Measurements from ENCODE around the gene CDSN.

DNA sequence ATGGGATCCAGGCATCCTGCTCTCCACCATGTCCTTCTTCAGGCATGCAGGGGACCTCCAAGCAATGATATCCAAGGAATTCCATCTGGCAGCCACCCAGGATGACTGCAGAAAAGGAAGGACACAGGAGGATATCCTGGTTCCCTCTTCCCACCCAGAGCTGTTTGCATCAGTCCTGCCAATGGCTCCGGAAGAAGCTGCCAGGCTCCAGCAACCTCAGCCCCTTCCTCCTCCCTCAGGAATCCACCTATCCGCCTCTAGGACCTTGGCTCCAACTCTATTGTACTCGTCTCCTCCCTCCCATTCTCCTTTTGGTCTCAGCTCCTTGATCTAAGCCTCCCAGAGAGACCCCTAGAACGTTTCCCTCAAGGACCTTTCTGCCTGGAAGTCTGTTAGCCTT lies 19.4 kb upstream of the CDSN start:
- TF ChIP-seq, protein P1, sequence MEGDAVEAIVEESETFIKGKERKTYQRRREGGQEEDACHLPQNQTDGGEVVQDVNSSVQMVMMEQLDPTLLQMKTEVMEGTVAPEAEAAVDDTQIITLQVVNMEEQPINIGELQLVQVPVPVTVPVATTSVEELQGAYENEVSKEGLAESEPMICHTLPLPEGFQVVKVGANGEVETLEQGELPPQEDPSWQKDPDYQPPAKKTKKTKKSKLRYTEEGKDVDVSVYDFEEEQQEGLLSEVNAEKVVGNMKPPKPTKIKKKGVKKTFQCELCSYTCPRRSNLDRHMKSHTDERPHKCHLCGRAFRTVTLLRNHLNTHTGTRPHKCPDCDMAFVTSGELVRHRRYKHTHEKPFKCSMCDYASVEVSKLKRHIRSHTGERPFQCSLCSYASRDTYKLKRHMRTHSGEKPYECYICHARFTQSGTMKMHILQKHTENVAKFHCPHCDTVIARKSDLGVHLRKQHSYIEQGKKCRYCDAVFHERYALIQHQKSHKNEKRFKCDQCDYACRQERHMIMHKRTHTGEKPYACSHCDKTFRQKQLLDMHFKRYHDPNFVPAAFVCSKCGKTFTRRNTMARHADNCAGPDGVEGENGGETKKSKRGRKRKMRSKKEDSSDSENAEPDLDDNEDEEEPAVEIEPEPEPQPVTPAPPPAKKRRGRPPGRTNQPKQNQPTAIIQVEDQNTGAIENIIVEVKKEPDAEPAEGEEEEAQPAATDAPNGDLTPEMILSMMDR (IDR thresholded peaks at IDR 0.05; ENCODE audit: low read depth, low read length) = no peak
- no peak for TF ChIP-seq EZH2phosphoT487 (IDR thresholded peaks at IDR 0.05; ENCODE audit: low read depth)

All from OCI-LY3 (cell line).